ENCODE measurements around the gene CALR3. TPM values are rescaled to one million over a fixed set of nuclear protein-coding genes. Genes with fewer than 3 reads are reported as not detected.

Gene CALR3
- total and polyA plus RNA-seq, 10 of the 15 experiments (the other 5 are each of a cell fraction or from before 2014, with no cell fraction given), result 0.05 to 0.45 (median 0.12) TPM; not detected in 2

- RAD21 ChIA-PET (ENCODE audit: unreplicated experiment), result interaction anchor here (1.4 to 1.8 kb wide), 4 partner anchors 10 to 80 kb away, joined by 4 to 7 read pairs (median 6); partner anchors contain the start of genes C19orf44 and CALR3
- TF ChIP-seq FOS (IDR thresholded peaks at IDR 0.05; ENCODE audit: borderline replicate concordance, extremely low read depth, insufficient read length) (no peak), BACH1 (IDR thresholded peaks at IDR 0.05; ENCODE audit: borderline replicate concordance) (no peak), RFX5 (IDR thresholded peaks at IDR 0.05; ENCODE audit: low read depth, low read length) (no peak), ZNF622 (IDR thresholded peaks at IDR 0.05) (no peak), NKRF (conservative IDR thresholded peaks at IDR 0.05) (no peak; the same call in 1 of the 2 replicates), ZNF687 (IDR thresholded peaks at IDR 0.05) (peak; percentile 97), RELB (IDR thresholded peaks at IDR 0.05; ENCODE audit: low read depth) (no peak; the same call in 1 of the 2 replicates), NRF1 (conservative IDR thresholded peaks at IDR 0.05; ENCODE audit: low read depth, low read length) (no peak), POLR2AphosphoS2 (IDR thresholded peaks at IDR 0.05; ENCODE audit: low read depth, low read length) (no peak), EP300 (IDR thresholded peaks at IDR 0.05; ENCODE audit: borderline replicate concordance in 1 of 2, control insufficient read depth in 1 of 2, low read depth in 2 of 2, low read length in 2 of 2) (peak in 1 of 2 experiments; percentile 60; a peak in 1 of 4 replicates), RAD51 (IDR thresholded peaks at IDR 0.05) (peak; percentile 76), HCFC1 (IDR thresholded peaks at IDR 0.05; ENCODE audit: low read length) (no peak), HDAC2 (IDR thresholded peaks at IDR 0.05) (no peak), KDM1A (IDR thresholded peaks at IDR 0.05; ENCODE audit: borderline replicate concordance) (no peak), ZNF274 (IDR thresholded peaks at IDR 0.05; ENCODE audit: insufficient read depth, insufficient read length) (no peak), TBL1XR1 (IDR thresholded peaks at IDR 0.05; ENCODE audit: low read depth, low read length) (peak; percentile 30; the same call in 1 of the 2 replicates)
These were observed 49.8 kb downstream of the CALR3 start for GRCh38 chr19:16446108-16446723.

More at GRCh38 chr19:16446108-16446723, 49.8 kb downstream of the CALR3 start:
- Histone ChIP-seq H3K79me2 (ENCODE audit: control insufficient read depth, insufficient read depth, low read length) (peaks cover 73% of the 10 kb centered on the region), H3K36me3 (ENCODE audit: control insufficient read depth in 2 of 2, insufficient read depth in 2 of 2, low read length in 1 of 2) (peaks cover 0 to 3% of the 10 kb centered on the region in 2 experiments; a peak in 2 of 4 replicates), H3K27me3 (replicated peaks in 1 of 2; ENCODE audit: control insufficient read depth in 2 of 2, insufficient read depth in 2 of 2, low read length in 1 of 2) (no peaks in the 10 kb centered on the region), H3K4me1 (ENCODE audit: control insufficient read depth, insufficient read depth, low read length) (peaks cover 86% of the 10 kb centered on the region), H3K27ac (ENCODE audit: control insufficient read depth, insufficient read depth) (peak overlapping the region; percentile 99), H4K20me1 (ENCODE audit: control insufficient read depth, insufficient read depth) (no peaks in the 10 kb centered on the region), H2AFZ (ENCODE audit: control insufficient read depth, low read depth, low read length) (no peak overlapping the region; the same call in 1 of the 2 replicates), H3K9ac (ENCODE audit: control insufficient read depth, insufficient read depth, low read length) (peak overlapping the region; percentile 74), H3K9me3 (replicated peaks; ENCODE audit: control insufficient read depth, insufficient read depth, low read length) (no peaks in the 10 kb centered on the region), H3K4me2 (ENCODE audit: control insufficient read depth, insufficient read depth) (peak overlapping the region; percentile 79), H3K4me3 (peak overlapping the region; percentile 12; the same call in 1 of the 2 replicates)
- ChIA-PET CTCF (interaction anchor here (0.6 to 1.3 kb wide), 2 partner anchors 17 to 22 kb away, joined by 3 to 5 read pairs; no protein-coding TSS in a partner anchor), POLR2A (interaction anchor here (0.5 to 2.4 kb wide), 5 partner anchors 10 to 138 kb away, joined by 3 to 11 read pairs (median 6); no protein-coding TSS in a partner anchor), SMC1A (ENCODE audit: uncharacterized antibody, unreplicated experiment) (interaction anchor here (1.8 to 2.2 kb wide), 4 partner anchors 25 to 141 kb away, joined by 5 to 9 read pairs (median 6); no protein-coding TSS in a partner anchor)
- WGBS (ENCODE audit: insufficient coverage, insufficient replicate concordance, low lambda C conversion rate, missing lambda C conversion rate), result under 1% methylated on average over 13 of the region's 13 CpGs
- FAIRE-seq (no peak), ATAC-seq (peak; percentile 71), DNase-seq (ENCODE audit: low read depth, low spot score) (peak; percentile 77)
- in situ Hi-C loops (cut with MboI) (no loop called here), intact Hi-C loops (cut with micrococcal nuclease; ENCODE audit: unreplicated experiment) (loop anchor here (5.0 to 10.0 kb wide), 3 partner anchors 99 to 369 kb away; partner anchors contain the start of genes CHERP, RAB8A and TPM4)
- no TSS peak for BruUV-seq (replicated peaks)

All from GM12878 (cell line).